Tongue (tissue), 2 donors: ENCODE data around the gene ABHD15. TPM values are rescaled to one million over a fixed set of nuclear protein-coding genes. Genes with fewer than 3 reads are reported as not detected.

Experiments used
- DNase-seq: peaks from one replicate; pipeline ENCODE4 v3.0.0-alpha.2; 2015
- total RNA-seq: library from RNA; depleted of rRNA; stranded (reverse); fragments of >200 nt; gene quantifications from one replicate; pipeline ENCODE4 v1.2.3, GENCODE V29; 2014

The ABHD15 gene
- total RNA-seq, 1 donor from 2014 or later, result 4.5 TPM

DNA sequence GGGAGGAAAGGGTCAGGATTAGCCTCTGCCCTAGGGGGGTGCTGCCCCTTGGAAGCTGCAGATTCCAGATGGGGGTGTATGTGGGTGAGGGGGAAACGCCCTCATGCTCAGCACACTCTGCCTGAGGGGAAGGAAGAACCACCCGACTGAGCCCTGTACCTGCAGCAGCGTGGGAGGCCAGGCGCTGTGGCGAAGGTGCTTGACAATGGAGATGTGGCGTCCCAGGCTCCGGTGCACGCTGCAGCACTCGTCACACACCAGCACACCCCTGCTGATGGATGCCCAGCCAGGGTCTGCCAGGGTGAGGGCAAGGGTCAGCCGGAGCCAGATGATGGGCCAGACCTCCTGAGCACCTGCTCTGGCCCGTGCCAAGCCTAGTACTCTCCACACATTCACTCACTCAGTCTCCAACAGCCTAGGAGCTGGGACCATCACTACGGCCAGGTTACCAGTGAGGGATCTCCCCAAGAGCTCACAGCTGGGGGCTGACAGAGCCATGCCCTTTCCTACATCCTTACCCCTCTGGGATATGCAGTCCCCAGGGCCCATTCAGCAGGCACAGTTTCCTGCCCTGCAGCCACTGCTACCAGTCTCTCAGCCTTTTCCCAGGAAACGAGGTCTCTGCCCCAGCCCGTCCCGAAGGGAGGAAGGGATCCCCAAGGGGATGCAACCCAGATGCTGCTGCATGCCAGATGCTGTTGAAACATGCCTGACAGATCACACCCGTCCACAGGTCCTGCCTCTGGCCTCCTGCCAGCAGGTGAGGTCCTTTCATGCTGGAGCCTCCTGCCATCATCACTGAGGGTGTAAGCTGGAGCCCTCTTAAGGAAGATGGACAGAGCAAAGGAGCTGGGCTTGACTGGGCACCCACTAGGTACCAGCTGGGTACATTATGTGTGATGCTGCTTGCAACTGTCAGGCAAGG lies 16.7 kb upstream of the ABHD15 start:
- no peak for DNase-seq

DNA sequence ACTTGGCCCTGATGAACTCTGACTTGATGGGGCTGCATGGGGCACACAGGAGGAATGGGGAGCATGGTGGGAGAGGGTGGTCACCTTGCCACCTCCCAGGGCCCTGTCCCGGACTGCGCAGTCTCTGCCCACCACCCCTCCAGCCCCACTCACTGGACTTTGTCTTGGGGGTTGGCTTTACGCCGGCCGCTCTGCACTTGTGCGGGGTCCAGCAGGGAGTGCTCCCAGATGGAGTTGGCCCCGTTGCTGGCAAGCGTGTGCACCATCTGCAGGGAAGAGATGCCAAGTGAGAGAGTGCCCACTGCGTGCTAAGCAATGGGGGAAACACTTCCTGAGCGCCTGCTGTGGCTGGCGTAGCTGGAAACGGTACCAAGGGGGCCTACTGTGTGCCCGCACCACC lies 15.9 kb upstream of the ABHD15 start:
- no peak for DNase-seq

DNA sequence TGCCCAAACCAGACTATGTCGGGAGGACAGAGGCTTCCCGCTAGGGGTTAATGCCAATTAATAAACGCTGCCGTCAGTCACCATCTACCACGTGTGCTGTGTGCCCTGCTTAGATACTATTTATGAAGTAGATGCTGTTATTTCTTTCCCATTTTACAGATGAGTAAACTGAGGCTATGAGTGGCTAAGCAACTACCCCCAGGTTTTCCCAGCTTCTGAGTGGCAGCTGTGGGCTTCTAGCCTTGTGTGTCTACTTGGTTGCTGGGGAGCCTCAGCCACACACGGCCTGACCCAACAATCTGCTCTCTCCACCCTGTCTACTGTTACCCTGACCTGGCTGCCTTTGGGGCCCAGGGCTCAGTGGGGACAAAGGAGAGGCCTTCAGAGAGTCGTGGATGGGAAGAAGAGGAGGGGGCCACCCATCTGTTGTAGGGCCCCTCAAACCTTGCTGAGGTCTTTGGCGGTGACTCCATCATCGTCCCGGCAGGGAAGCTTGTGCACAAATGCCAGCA lies 15.5 kb upstream of the ABHD15 start:
- no peak for DNase-seq

DNA sequence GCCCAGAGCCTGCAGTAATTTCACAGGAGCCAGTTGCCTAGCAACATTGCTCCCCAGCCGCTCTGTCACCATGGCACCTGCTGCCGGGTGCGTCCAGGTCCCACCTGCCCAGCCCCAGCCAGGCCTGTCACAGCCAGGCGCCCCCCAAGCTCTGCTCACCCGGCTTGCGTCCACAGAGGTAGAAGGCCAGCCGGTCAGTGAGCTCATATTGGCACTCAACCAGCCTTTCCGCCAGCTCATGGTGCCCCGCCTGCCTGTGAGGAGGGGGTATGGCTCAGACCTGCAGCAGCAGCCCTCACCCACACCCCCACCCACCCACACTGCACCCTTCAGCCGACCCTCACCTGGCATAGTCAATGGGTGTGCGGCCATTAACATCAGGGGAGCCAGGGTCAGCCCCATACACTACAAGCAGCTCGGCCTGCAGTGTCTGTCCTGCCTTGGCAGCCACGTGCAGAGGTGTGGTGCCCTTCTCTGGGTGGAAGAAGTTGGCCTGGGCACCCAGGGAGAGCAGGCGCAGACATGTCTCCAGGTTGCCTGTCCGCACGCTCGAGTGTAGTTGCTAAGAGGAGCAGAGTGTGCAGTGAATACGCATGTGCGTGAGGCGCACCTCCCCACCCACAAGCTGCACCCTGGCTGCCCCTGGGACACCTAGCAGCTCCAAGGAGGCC lies 14.9 kb upstream of the ABHD15 start:
- no peak for DNase-seq

GRCh38 chr17:29579866-29580771 lies 13.3 kb upstream of the ABHD15 start:
- peak; percentile 89 for DNase-seq

DNA sequence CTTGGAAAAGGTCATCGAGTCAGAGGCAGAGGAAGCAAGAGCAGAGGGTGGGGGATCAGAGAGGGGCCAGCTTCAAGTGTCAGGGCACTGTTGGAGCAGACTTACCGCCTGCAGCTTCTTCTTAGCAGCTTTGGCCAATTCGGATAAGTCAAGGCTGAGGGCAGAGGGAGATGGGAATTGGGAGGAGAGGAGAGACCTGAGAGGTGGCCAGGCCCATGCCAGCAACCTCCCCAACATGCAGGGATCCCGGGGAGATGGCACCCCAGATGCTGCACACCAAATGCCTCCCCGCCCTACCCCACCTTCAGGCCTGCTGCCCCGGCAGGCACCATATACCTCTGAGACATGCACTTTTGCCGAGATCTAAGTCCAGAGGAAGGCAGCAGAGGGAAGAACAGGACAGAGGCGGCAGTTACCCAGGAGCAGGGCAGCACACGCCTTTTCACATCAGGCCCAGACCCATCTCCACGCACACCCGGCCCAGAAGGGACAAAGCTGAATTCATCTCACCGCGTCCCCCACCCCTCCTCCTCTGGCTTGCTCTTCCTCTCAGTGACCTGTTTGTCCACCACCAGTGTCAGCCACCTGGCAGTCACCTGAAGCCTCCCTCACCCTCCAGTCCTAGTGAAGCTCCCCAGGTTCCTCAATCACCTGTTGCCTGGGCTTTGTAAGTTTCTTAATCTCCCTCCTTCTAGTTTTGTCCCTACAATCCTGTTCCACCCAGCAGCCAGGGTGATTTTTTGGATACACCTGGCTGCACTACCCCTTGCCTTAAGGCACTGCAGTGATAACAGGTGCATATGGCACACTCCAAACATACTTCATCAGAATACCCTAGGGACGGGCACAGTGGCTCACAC lies 12.0 kb upstream of the ABHD15 start:
- no peak for DNase-seq

DNA sequence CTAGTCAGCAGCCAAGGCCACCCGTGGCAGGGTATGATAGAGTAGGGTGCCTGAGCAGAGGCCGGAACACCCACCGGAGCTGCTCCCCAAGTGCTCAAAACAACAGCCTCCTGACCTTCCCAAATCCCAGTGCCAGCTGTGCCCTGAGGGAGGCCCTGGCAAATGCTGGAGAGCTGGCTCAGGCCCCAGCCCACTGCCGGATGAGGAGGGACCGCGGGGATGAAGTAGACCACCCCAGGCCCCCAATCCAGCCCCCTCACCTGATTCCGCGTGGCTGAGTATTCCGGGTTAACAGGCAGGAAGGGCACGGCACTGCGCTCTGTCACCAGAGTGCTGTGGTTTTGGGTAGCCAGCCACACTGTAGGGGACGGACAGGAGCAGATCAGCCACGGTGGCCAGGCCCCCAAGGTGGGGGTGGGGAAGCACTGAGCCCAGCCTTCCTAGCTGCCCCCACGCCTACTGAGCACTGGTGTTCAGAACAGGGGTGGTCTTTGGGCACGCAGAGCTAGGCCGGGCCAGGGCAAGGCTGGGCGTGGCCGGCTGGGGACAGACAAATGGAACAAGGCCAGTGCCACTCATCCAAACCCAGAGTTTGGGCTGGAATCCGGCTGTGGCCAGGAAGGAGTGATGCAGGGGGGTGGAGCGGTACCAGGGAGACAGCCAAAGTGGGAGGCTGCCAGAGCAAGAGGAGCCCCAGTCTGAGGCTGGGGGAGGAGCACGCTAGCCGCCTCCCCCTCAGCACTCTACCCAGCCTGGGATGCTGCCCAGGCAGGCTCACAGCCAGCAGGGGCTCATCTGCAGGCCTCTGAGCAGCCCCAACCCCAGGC lies 10.8 kb upstream of the ABHD15 start:
- DNase-seq, result peak; percentile 71

GRCh38 chr17:29577001-29577370 lies 10.1 kb upstream of the ABHD15 start:
- no peak for DNase-seq

GRCh38 chr17:29576214-29577000 lies 9.6 kb upstream of the ABHD15 start:
- DNase-seq, result no peak

DNA sequence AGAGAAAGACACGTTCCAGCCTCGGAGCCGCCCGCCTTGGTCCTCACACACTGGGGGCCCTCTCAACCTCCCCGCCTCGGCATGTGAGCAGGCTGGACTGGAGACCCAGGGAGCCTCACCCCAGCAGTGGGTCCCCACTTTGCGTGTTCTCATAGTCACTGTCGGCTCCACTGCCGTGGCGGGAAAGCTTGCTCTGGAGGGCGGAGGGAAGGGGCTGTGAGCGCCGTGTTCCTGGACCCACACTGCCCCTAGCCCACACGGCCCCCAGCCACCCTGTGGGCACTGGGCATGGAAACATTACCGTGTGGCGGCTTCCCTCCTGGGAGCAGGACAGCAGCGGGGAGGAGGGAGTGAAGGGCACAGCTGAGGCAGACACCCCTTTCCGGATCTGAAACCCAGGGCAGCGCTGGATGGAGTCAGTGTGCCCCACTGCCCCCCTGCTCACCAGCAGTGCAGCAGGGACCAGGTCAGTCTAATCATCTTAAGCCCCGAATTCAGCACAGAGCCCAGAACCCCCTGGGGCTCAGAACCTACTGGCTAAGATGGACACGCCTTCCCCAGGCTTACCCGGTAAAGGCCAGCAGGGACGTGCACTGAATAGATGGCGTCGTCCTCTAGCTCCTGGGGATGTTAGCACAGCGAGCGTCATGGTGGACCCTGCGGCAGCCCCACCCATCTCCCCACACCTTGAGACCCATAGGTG lies 8.8 kb upstream of the ABHD15 start:
- no peak for DNase-seq

- no peak for DNase-seq
Observed at GRCh38 chr17:29574732-29575510, 8.1 kb upstream of the ABHD15 start.

DNA sequence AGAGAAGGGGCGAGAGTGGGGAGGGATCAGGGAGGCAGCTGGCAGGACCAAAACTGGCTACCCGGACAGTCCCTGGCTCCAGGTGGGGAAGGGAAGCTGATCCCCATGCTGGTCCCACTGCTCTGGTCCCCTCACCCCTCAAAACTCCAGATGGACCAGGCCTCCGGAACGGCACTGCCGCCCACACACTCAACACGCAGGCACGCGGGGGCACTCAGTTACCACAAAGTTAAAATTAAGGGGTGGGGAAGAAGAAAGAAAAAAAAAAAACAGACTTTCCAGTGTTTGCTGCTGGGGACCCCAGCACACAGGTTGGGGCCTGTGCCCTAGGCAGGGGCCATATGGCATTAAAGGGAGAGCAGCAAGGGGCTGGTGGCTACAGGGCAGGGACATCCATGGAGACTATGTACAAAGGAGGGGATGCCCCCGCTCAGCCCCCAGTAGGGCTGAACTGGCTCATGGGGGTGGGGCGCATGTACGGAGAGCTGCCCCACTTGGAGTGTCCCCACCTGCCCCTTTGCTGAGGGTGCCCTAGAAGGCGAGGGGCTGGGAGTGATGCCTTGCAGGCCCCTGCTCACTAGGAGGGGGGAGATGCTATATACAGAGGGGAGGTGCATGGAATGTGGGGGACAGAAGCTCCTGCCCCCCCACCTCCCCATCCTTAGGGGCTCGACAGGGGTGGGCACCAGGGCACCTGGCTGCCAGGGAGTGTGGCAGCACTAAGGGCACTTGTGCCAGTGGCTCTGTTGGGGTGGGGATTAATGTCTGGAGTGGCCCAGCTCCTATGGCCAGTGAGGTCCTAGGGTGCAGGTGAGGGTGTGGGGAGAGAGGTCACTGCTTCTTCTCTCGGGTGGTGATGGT lies 7.3 kb upstream of the ABHD15 start:
- no peak for DNase-seq

DNA sequence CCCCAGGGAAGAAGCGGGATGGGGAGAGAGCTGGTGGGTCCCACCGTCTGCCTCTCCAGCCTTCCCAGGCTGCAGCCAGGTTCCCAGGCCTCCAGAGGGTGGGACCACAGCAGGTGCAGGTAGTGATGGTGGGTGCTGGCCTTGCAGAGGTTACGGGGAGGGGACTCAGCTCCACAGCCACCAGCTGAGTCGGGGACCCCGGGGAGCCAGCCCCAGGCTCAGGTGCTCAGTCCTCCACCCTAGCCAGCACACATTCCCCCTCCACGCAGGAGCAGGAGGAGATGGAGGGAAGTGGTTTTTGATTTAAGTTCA lies 6.7 kb upstream of the ABHD15 start:
- no peak for DNase-seq

- DNase-seq, result peak; percentile 66
Observed at GRCh38 chr17:29572691-29573557, 6.1 kb upstream of the ABHD15 start.

DNA sequence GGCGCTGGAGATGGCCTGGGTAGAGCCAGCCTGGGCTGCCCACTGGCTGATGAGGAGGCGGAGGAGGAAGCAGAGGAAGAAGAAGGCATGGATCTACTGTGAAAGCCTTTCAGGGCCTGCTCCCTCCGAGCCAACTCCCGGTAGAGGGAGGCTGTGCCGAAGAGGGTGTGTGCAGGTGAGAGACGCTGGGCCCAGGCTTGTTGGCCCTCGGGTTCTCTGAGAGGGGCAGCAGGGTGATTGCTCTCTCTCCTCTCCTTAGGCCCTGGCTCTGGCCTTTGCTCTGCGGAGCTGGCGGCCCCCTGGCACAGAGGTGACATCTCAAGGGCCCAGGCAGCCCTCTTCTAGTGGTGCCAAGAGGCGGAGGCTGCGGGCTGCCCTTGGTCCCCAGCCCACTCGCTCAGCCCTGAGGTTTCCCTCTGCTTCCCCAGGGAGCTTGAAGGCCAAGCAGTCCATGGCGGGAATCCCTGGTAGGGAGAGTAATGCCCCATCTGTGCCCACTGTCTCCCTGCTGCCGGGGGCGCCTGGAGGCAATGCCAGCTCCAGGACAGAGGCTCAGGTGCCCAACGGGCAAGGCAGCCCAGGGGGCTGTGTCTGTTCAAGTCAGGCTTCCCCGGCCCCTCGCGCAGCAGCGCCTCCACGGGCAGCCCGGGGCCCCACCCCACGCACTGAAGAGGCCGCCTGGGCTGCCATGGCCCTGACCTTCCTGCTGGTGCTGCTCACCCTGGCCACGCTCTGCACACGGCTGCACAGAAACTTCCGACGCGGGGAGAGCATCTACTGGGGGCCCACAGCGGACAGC lies 5.2 kb upstream of the ABHD15 start:
- DNase-seq, result no peak
